PC-3 (cell line): ENCODE data around the gene EDDM3A.

Source experiments
- EZH2phosphoT487 ChIP-seq: fragments of 300-600 bp; sonication (generic); IDR thresholded peaks from 2 replicates; pipeline ENCODE4 v1.6.1; 2018; ENCODE audit warnings: mild to moderate bottlenecking, antibody characterized with exemption, low read length, borderline replicate concordance
- TF ChIP-seq, protein P1 (sequence below): fragments of 300-600 bp; sonication (generic); conservative IDR thresholded peaks from 2 replicates; pipeline ENCODE4 v1.5.1; 2017; ENCODE audit warnings: antibody characterized with exemption, low read depth, mild to moderate bottlenecking, low read length

- TF ChIP-seq, protein P1, sequence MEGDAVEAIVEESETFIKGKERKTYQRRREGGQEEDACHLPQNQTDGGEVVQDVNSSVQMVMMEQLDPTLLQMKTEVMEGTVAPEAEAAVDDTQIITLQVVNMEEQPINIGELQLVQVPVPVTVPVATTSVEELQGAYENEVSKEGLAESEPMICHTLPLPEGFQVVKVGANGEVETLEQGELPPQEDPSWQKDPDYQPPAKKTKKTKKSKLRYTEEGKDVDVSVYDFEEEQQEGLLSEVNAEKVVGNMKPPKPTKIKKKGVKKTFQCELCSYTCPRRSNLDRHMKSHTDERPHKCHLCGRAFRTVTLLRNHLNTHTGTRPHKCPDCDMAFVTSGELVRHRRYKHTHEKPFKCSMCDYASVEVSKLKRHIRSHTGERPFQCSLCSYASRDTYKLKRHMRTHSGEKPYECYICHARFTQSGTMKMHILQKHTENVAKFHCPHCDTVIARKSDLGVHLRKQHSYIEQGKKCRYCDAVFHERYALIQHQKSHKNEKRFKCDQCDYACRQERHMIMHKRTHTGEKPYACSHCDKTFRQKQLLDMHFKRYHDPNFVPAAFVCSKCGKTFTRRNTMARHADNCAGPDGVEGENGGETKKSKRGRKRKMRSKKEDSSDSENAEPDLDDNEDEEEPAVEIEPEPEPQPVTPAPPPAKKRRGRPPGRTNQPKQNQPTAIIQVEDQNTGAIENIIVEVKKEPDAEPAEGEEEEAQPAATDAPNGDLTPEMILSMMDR = peak; percentile 92
- TF ChIP-seq EZH2phosphoT487 = no peak
Measured at GRCh38 chr14:20697273-20698017, 48.2 kb upstream of the EDDM3A start.
